WI38 (cell line): ENCODE data around the gene IL17RE.

ENCODE experiments used
- H3K4me3 ChIP-seq: 2 replicates; pipeline ENCODE4 v1.5.1; 2011; ENCODE audit warnings: low read depth, mild to moderate bottlenecking, control low read depth, low read length
- CTCF ChIP-seq: IDR thresholded peaks from 2 replicates; pipeline ENCODE4 v1.5.1; 2012; ENCODE audit warnings: low read depth, mild to moderate bottlenecking, control low read depth, low read length

The IL17RE gene

GRCh38 chr3:9940746-9941145 is 38.1 kb downstream of the IL17RE start:
- no peak overlapping the region for H3K4me3 ChIP-seq
- no peak for TF ChIP-seq CTCF

GRCh38 chr3:9942164-9942563 is 39.5 kb downstream of the IL17RE start:
- no peak overlapping the region for H3K4me3 ChIP-seq
- no peak for TF ChIP-seq CTCF

GRCh38 chr3:9942934-9943690 is 40.5 kb downstream of the IL17RE start:
- no peak for TF ChIP-seq CTCF
- H3K4me3 ChIP-seq = no peak overlapping the region

- no peak overlapping the region for H3K4me3 ChIP-seq
- TF ChIP-seq CTCF = no peak
These were observed 41.6 kb downstream of the IL17RE start for GRCh38 chr3:9944271-9944670.

- TF ChIP-seq CTCF = no peak
- no peak overlapping the region for H3K4me3 ChIP-seq
These were observed 42.7 kb downstream of the IL17RE start for GRCh38 chr3:9945358-9945757.

GRCh38 chr3:9946112-9947024 is 43.7 kb downstream of the IL17RE start:
- peak; percentile 67 for TF ChIP-seq CTCF
- H3K4me3 ChIP-seq = peak overlapping the region; percentile 63
